T-cell (primary cell): Measurements from ENCODE around the gene RBMS2. TPM values are rescaled to one million over a fixed set of nuclear protein-coding genes. Genes with fewer than 3 reads are reported as not detected.

Experiments used
- ATAC-seq, 4 experiments: fragments of 200-7000 bp in 3 of 4; fragments of 150-1000 bp in 1 of 4; cut with Tn5 transposase; replicated peaks in 1 of 4; 1 replicate in 3 of 4; 2 replicates in 1 of 4; pipeline ENCODE4 v1.10.0; 2021; ENCODE audit warnings: moderate library complexity in 3 of 4, mild to moderate bottlenecking in 2 of 4, moderate number of reproducible peaks in 1 of 4
- CTCF ChIA-PET, 2 donors: fragments of 300-600 bp; sonication (Branson Sonifier 250); formaldehyde crosslinking; loops; one replicate each; lab custom pipeline; 2022; ENCODE audit warnings: antibody characterized with exemption in 2 of 2; lab: Charles Lee
- POLR2A ChIA-PET, 2 donors: fragments of 300-600 bp; sonication (Branson Sonifier 250); formaldehyde crosslinking; loops; one replicate each; lab custom pipeline; 2022; ENCODE audit warnings: antibody characterized with exemption in 2 of 2; lab: Charles Lee
- DNase-seq, 35 experiments: peaks; one replicate each; pipeline versions ENCODE4 v3.0.0 to v3.0.0-alpha.2; 2013 to 2023
- H3K27ac ChIP-seq: one replicate; pipeline ENCODE4 v1.5.1; 2013; ENCODE audit warnings: low read length
- H3K27me3 ChIP-seq, 2 experiments: replicated peaks in 1 of 2; 1 replicate in 1 of 2; 2 replicates in 1 of 2; pipeline versions ENCODE4 v1.6.1 to v1.7.0; 2013; ENCODE audit warnings: low read length in 1 of 2, mixed read lengths in 1 of 2; ENCODE audit not compliant: control insufficient read depth in 2 of 2, insufficient read depth in 2 of 2; ENCODE audit errors: extremely low read depth in 1 of 2
- H3K36me3 ChIP-seq, 2 donors: 1 replicate in 1 of 2; 2 replicates in 1 of 2; pipeline versions ENCODE4 v1.6.1 to v1.7.0; 2013; ENCODE audit warnings: low read length in 1 of 2; ENCODE audit not compliant: control insufficient read depth in 2 of 2, insufficient read depth in 1 of 2; ENCODE audit errors: extremely low read depth in 1 of 2
- H3K4me1 ChIP-seq, 2 experiments: 1 replicate in 1 of 2; 2 replicates in 1 of 2; pipeline versions ENCODE4 v1.6.1 to v1.7.0; 2013; ENCODE audit warnings: low read length in 2 of 2, mixed read lengths in 1 of 2; ENCODE audit not compliant: insufficient read depth in 2 of 2, control insufficient read depth in 1 of 2; ENCODE audit errors: extremely low read depth in 1 of 2
- H3K4me3 ChIP-seq, 2 donors: 1 replicate in 1 of 2; 2 replicates in 1 of 2; pipeline versions ENCODE4 v1.5.1 to v1.7.0; 2013; ENCODE audit warnings: mild to moderate bottlenecking in 2 of 2, low read length in 1 of 2, moderate library complexity in 1 of 2; ENCODE audit not compliant: control insufficient read depth in 1 of 2; ENCODE audit errors: extremely low read depth in 1 of 2
- H3K9me3 ChIP-seq: 2 replicates; pipeline ENCODE4 v1.7.0; 2013
- H3K27ac Mint-ChIP-seq, 2 donors: one replicate each; pipeline ENCODE4 v1.8.0; 2020 to 2021; ENCODE audit warnings: mild to moderate bottlenecking in 2 of 2, mixed read lengths in 2 of 2
- H3K27me3 Mint-ChIP-seq, 2 donors: one replicate each; pipeline ENCODE4 v1.8.0; 2021 to 2022; ENCODE audit warnings: mixed read lengths in 2 of 2
- H3K36me3 Mint-ChIP-seq: one replicate; pipeline ENCODE4 v1.8.0; 2021; ENCODE audit warnings: mixed read lengths
- H3K4me1 Mint-ChIP-seq, 3 donors: one replicate each; pipeline ENCODE4 v1.8.0; 2020 to 2022; ENCODE audit warnings: mixed read lengths in 3 of 3, mild to moderate bottlenecking in 1 of 3
- H3K4me3 Mint-ChIP-seq, 3 donors: one replicate each; pipeline ENCODE4 v1.8.0; 2020 to 2022; ENCODE audit warnings: mild to moderate bottlenecking in 3 of 3, mixed read lengths in 3 of 3, moderate library complexity in 3 of 3
- H3K9me3 Mint-ChIP-seq, 3 donors: one replicate each; pipeline ENCODE4 v1.8.0; 2020 to 2022; ENCODE audit warnings: mixed read lengths in 3 of 3
- WGBS: methylation state at CpG from one replicate; pipeline ENCODE4 v1.1.5; 2013; ENCODE audit warnings: missing lambda C conversion rate; ENCODE audit not compliant: insufficient coverage; 5-methylcytosine and 5-hydroxymethylcytosine counted together
- total RNA-seq, 35 experiments: library from RNA in 6 of 35; stranded (reverse) in 6 of 35; fragments of 120-200 nt in 1 of 35; gene quantifications; one replicate each; pipeline versions ENCODE4 v1.2.1 to v1.2.4 and lab custom pipeline; 2013 to 2026

The RBMS2 gene
- total RNA-seq, 5 donors from 2014 or later (not counting 1 experiment from before 2014, with no cell fraction given), result 0.99 to 8.3 (median 4.1) TPM

GRCh38 chr12:56551070-56551469 is 29.4 kb downstream of the RBMS2 start:
- no peak overlapping the region for H3K27ac ChIP-seq
- no peak overlapping the region for H3K4me3 ChIP-seq
- WGBS, result no CpG with 5 or more reads among the region's 5 CpGs
- H3K27me3 ChIP-seq, result no peaks in the 10 kb centered on the region
- Mint-ChIP-seq H3K4me3 (no peak overlapping the region), H3K27ac (no peak overlapping the region), H3K4me1 (no peaks in the 10 kb centered on the region), H3K27me3 (peaks cover 0 to 2% of the 10 kb centered on the region in 2 donors), H3K36me3 (peaks cover 3% of the 10 kb centered on the region), H3K9me3 (no peaks in the 10 kb centered on the region)
- ChIA-PET CTCF (interaction anchor here (0.6 kb wide), 3 partner anchors 11 to 30 kb away, joined by 3 to 9 read pairs (median 3); partner anchors contain the start of gene RBMS2 (in 1 of the 2)), POLR2A (no interaction called here)
- H3K4me1 ChIP-seq, result no peaks in the 10 kb centered on the region
- no peaks in the 10 kb centered on the region for H3K36me3 ChIP-seq
- H3K9me3 ChIP-seq, result no peaks in the 10 kb centered on the region
- DNase-seq (no peak), ATAC-seq (no peak)

GRCh38 chr12:56565510-56566101 is 44.0 kb downstream of the RBMS2 start:
- peak in 10 of 35 experiments; percentile 3 to 32 (median 10) for DNase-seq
- no peak overlapping the region for H3K4me3 ChIP-seq
- Mint-ChIP-seq H3K9me3 (no peaks in the 10 kb centered on the region), H3K36me3 (peaks cover 7% of the 10 kb centered on the region), H3K27ac (peak overlapping the region; percentile 66 to 75), H3K4me1 (peaks cover 25 to 30% (median 26%) of the 10 kb centered on the region in 3 donors), H3K4me3 (peak overlapping the region in 2 of 3 donors; percentile 34 to 36), H3K27me3 (no peaks in the 10 kb centered on the region)
- H3K27ac ChIP-seq, result no peak overlapping the region
- 30% methylated on average over 5 of the region's 6 CpGs for WGBS
- peaks cover 17 to 22% of the 10 kb centered on the region in 2 experiments for H3K4me1 ChIP-seq
- H3K27me3 ChIP-seq, result no peaks in the 10 kb centered on the region
- H3K9me3 ChIP-seq, result no peaks in the 10 kb centered on the region
- CTCF ChIA-PET, result interaction anchor here in 1 of 2 donors (0.5 to 1.1 kb wide), 3 partner anchors 24 to 485 kb away, joined by 3 to 9 read pairs (median 3); partner anchors contain the start of gene RBMS2
- peak; percentile 37 to 53 (median 46) for ATAC-seq
- no peaks in the 10 kb centered on the region for H3K36me3 ChIP-seq
- POLR2A ChIA-PET, result no interaction called here

DNA sequence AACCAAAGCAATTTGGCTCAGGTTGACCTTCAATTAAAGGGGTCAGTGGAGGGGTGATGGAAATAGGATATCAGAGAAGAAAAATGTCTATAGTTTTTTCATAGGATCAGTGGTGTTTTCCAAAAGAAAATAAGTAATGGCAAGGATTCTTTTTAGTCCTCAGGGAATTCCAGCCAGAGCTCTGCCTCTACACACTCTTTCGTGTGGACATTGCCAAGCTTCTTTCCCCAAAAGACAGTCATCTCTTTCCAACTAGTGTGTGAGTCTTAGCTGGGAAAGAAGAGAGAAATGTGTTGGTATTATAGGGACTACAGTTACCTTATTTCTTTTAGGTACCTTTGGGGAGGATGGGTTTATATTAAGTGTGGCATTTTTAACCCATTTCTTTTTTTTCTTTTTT is 46.5 kb downstream of the RBMS2 start:
- Mint-ChIP-seq H3K36me3 (peaks cover 3% of the 10 kb centered on the region), H3K9me3 (no peaks in the 10 kb centered on the region), H3K27me3 (no peaks in the 10 kb centered on the region), H3K27ac (no peak overlapping the region), H3K4me1 (peaks cover 33 to 36% (median 34%) of the 10 kb centered on the region in 3 donors), H3K4me3 (no peak overlapping the region)
- Histone ChIP-seq H3K27ac (no peak overlapping the region), H3K27me3 (no peaks in the 10 kb centered on the region), H3K4me1 (peaks cover 21 to 31% of the 10 kb centered on the region in 2 experiments), H3K36me3 (no peaks in the 10 kb centered on the region), H3K4me3 (no peak overlapping the region), H3K9me3 (no peaks in the 10 kb centered on the region)
- ATAC-seq, result no peak
- ChIA-PET CTCF (interaction anchor here in 1 of 2 donors (0.7 kb wide), 1 partner anchor 243 kb away, joined by 4 read pairs; no protein-coding TSS in a partner anchor), POLR2A (interaction anchor here in 1 of 2 donors (0.6 kb wide), 2 partner anchors 16 to 63 kb away, joined by 3 read pairs; no protein-coding TSS in a partner anchor)
- DNase-seq, result no peak
- no CpG with 5 or more reads among the region's 1 CpG for WGBS

GRCh38 chr12:56571121-56571520 is 49.5 kb downstream of the RBMS2 start:
- ATAC-seq, result no peak
- Histone ChIP-seq H3K27ac (no peak overlapping the region), H3K4me3 (no peak overlapping the region), H3K27me3 (no peaks in the 10 kb centered on the region), H3K4me1 (peaks cover 15 to 24% of the 10 kb centered on the region in 2 experiments), H3K9me3 (no peaks in the 10 kb centered on the region), H3K36me3 (no peaks in the 10 kb centered on the region)
- CTCF ChIA-PET, result interaction anchor here in 1 of 2 donors (1.6 kb wide), 1 partner anchor 50 kb away, joined by 4 read pairs; the partner anchor contains the start of gene RBMS2
- POLR2A ChIA-PET, result interaction anchor here in 1 of 2 donors (0.5 kb wide), 1 partner anchor 9 kb away, joined by 6 read pairs; no protein-coding TSS in a partner anchor
- Mint-ChIP-seq H3K4me3 (peak overlapping the region in 1 of 3 donors; percentile 69), H3K36me3 (no peaks in the 10 kb centered on the region), H3K27me3 (no peaks in the 10 kb centered on the region), H3K27ac (no peak overlapping the region), H3K4me1 (peaks cover 22 to 25% (median 23%) of the 10 kb centered on the region in 3 donors), H3K9me3 (no peaks in the 10 kb centered on the region)
- DNase-seq, result no peak
- WGBS, result no CpG with 5 or more reads among the region's 4 CpGs

DNA sequence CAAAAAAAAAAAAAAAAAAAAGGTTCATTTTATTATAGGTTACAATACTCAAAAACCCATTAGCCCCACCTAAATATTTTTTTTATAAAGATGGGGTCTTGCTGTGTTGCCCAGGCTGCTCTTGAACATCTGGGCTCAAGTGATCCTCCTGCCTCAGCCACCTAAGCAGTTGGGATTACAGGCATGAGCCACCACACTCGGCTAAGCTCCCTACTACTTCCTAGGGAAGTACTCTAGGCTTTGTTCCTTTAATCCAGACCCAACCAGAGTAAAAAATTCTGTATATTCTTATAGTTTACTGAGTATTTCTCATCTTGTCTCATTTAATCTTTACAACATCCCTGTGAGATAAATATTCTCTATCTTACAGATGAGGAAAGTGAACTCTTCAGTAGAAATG is 50.7 kb downstream of the RBMS2 start:
- Mint-ChIP-seq H3K27me3 (no peaks in the 10 kb centered on the region), H3K4me1 (peaks cover 20 to 24% (median 21%) of the 10 kb centered on the region in 3 donors), H3K4me3 (no peak overlapping the region), H3K27ac (no peak overlapping the region), H3K36me3 (no peaks in the 10 kb centered on the region), H3K9me3 (no peaks in the 10 kb centered on the region)
- DNase-seq, result no peak
- no peaks in the 10 kb centered on the region for H3K27me3 ChIP-seq
- POLR2A ChIA-PET, result no interaction called here
- H3K36me3 ChIP-seq, result no peaks in the 10 kb centered on the region
- WGBS, result no CpG with 5 or more reads among the region's 1 CpG
- no peak overlapping the region for H3K4me3 ChIP-seq
- CTCF ChIA-PET, result interaction anchor here (0.5 to 2.7 kb wide), 4 partner anchors 18 to 70 kb away, joined by 3 to 29 read pairs (median 4); no protein-coding TSS in a partner anchor
- no peak overlapping the region for H3K27ac ChIP-seq
- ATAC-seq, result no peak
- no peaks in the 10 kb centered on the region for H3K9me3 ChIP-seq
- peaks cover 15 to 24% of the 10 kb centered on the region in 2 experiments for H3K4me1 ChIP-seq

- Histone ChIP-seq H3K4me3 (no peak overlapping the region), H3K27me3 (no peaks in the 10 kb centered on the region), H3K36me3 (no peaks in the 10 kb centered on the region), H3K27ac (no peak overlapping the region), H3K9me3 (no peaks in the 10 kb centered on the region), H3K4me1 (peaks cover 15 to 24% of the 10 kb centered on the region in 2 experiments)
- DNase-seq, result no peak
- no peak for ATAC-seq
- WGBS, result no CpG with 5 or more reads among the region's 2 CpGs
- Mint-ChIP-seq H3K36me3 (no peaks in the 10 kb centered on the region), H3K4me3 (no peak overlapping the region), H3K27ac (no peak overlapping the region), H3K4me1 (peaks cover 16 to 20% (median 18%) of the 10 kb centered on the region in 3 donors), H3K27me3 (no peaks in the 10 kb centered on the region), H3K9me3 (no peaks in the 10 kb centered on the region)
- ChIA-PET POLR2A (interaction anchor here (0.6 to 1.0 kb wide), 3 partner anchors 23 to 216 kb away, joined by 3 to 6 read pairs (median 4); partner anchors contain the start of gene ATP5F1B (in 1 of the 2)), CTCF (interaction anchor here (0.6 to 2.7 kb wide), 4 partner anchors 60 to 446 kb away, joined by 3 to 29 read pairs (median 10); partner anchors contain the start of gene ESYT1 (in 1 of the 2))
These were observed 52.6 kb downstream of the RBMS2 start for GRCh38 chr12:56574210-56574609.
